Muscle of leg (tissue), 16 donors: ENCODE results near the gene CYB561. TPM values are rescaled to one million over a fixed set of nuclear protein-coding genes. Genes with fewer than 3 reads are reported as not detected.
A peak's percentile ranks its signal among the peaks of the same experiment; 100 is the strongest.

ENCODE experiments used
- DNase-seq: peaks from one replicate; pipeline ENCODE4 v3.0.0; 2013
- H3K27ac ChIP-seq: one replicate; pipeline ENCODE4 v1.5.1; 2013; ENCODE audit warnings: mild to moderate bottlenecking, low read length, control low read depth
- H3K27me3 ChIP-seq: one replicate; pipeline ENCODE4 v1.6.1; 2013; ENCODE audit warnings: low read length; ENCODE audit not compliant: control insufficient read depth, insufficient read depth
- H3K36me3 ChIP-seq: one replicate; pipeline ENCODE4 v1.6.1; 2013; ENCODE audit warnings: low read length; ENCODE audit not compliant: control insufficient read depth, insufficient read depth
- H3K4me1 ChIP-seq: one replicate; pipeline ENCODE4 v1.6.1; 2013; ENCODE audit warnings: low read length; ENCODE audit not compliant: control insufficient read depth, insufficient read depth
- H3K4me3 ChIP-seq: one replicate; pipeline ENCODE4 v1.5.1; 2013; ENCODE audit warnings: low read length, control low read depth
- H3K9me3 ChIP-seq: replicated peaks from 2 replicates; pipeline ENCODE4 v1.6.1; 2013; ENCODE audit warnings: low read depth, low read length; ENCODE audit not compliant: control insufficient read depth
- WGBS: methylation state at CpG from one replicate; pipeline ENCODE4 v1.1.5; 2013; ENCODE audit warnings: missing lambda C conversion rate; ENCODE audit not compliant: insufficient coverage; 5-methylcytosine and 5-hydroxymethylcytosine counted together
- long read RNA-seq, 11 donors: transcript quantifications; one replicate each; lab custom pipeline, GENCODE V29; 2026
- polyA plus RNA-seq, 8 donors: library from polyadenylated mRNA; unstranded; fragments of 120-200 nt; gene quantifications; one replicate each; pipeline versions ENCODE4 v1.2.1 to v1.2.3, GENCODE V29; 2013; ENCODE audit warnings: inconsistent platforms in 1 of 8, low replicate concordance in 1 of 8; ENCODE audit not compliant: insufficient read length in 8 of 8, insufficient read depth in 1 of 8
- total RNA-seq: library from RNA; stranded (reverse); fragments of 120-200 nt; gene quantifications from one replicate; pipeline ENCODE4 v1.2.4, GENCODE V29; 2013

Gene CYB561
- 5.2 TPM for total RNA-seq
- polyA plus RNA-seq, result 1 to 10 TPM; 3.5 to 8.5 (median 4.9) TPM
- long read RNA-seq, donor 1, result 0 reads
- long read RNA-seq, donor 2, result 0 reads
- long read RNA-seq, donor 3, partial matches to known transcripts, result 0 of 2 reads
- long read RNA-seq, donor 3, other reads (novel, unspliced or antisense), result 0 of 2 reads
- long read RNA-seq, donor 4, result 0 reads
- long read RNA-seq, donor 5, partial matches to known transcripts, result 0 of 4 reads
- long read RNA-seq, donor 5, other reads (novel, unspliced or antisense), result 0 of 4 reads
- long read RNA-seq, donor 6, partial matches to known transcripts, result 0 of 3 reads
- long read RNA-seq, donor 6, other reads (novel, unspliced or antisense), result 0 of 3 reads
- long read RNA-seq, donor 7, partial matches to known transcripts, result 0 of 2 reads
- long read RNA-seq, donor 7, other reads (novel, unspliced or antisense), result 0 of 2 reads
- long read RNA-seq, donor 8, result 0 reads
- long read RNA-seq, donor 9, partial matches to known transcripts, result 0 of 1 reads
- long read RNA-seq, donor 9, other reads (novel, unspliced or antisense), result 0 of 1 reads
- long read RNA-seq, donor 10, result 0 reads
- long read RNA-seq, donor 11, partial matches to known transcripts, result 0 of 1 reads
- long read RNA-seq, donor 11, other reads (novel, unspliced or antisense), result 0 of 1 reads

GRCh38 chr17:63445954-63446752 lies at the start of gene CYB561:
TSS of gene CYB561 (minus strand) at chr17:63446306. CDS start at chr17:63437547, 8,759 bp downstream.
- peak; percentile 75 for DNase-seq
- peak within 1 kb of the TSS; percentile 63 for H3K4me3 ChIP-seq
- H3K4me1 ChIP-seq, result peaks cover 25% of the 10 kb centered on the region
- H3K36me3 ChIP-seq, result no peaks in the 10 kb centered on the region
- peak within 1 kb of the TSS; percentile 85 for H3K27ac ChIP-seq
- H3K27me3 ChIP-seq, result peaks cover 13% of the 10 kb centered on the region
- H3K9me3 ChIP-seq, result no peaks in the 10 kb centered on the region
- WGBS, result under 1% methylated on average over 99 of the region's 99 CpGs

GRCh38 chr17:63495491-63495890 lies 49.4 kb upstream of the CYB561 start:
- Histone ChIP-seq H3K27me3 (peaks cover 7% of the 10 kb centered on the region), H3K36me3 (no peaks in the 10 kb centered on the region), H3K4me1 (peaks cover 10% of the 10 kb centered on the region), H3K4me3 (no peak overlapping the region), H3K9me3 (no peaks in the 10 kb centered on the region), H3K27ac (no peak overlapping the region)
- 57% methylated on average over 6 of the region's 6 CpGs for WGBS
- peak; percentile 38 for DNase-seq

GRCh38 chr17:63494300-63494928 lies 48.3 kb upstream of the CYB561 start:
- no peak for DNase-seq
- Histone ChIP-seq H3K36me3 (no peaks in the 10 kb centered on the region), H3K4me1 (peaks cover 10% of the 10 kb centered on the region), H3K27me3 (peaks cover 3% of the 10 kb centered on the region), H3K27ac (no peak overlapping the region), H3K9me3 (no peaks in the 10 kb centered on the region), H3K4me3 (no peak overlapping the region)
- 66% methylated on average over 3 of the region's 12 CpGs for WGBS

- WGBS, result 90% methylated on average over 8 of the region's 9 CpGs
- H3K27ac ChIP-seq, result no peak overlapping the region
- DNase-seq, result no peak
- peaks cover 10% of the 10 kb centered on the region for H3K4me1 ChIP-seq
- H3K36me3 ChIP-seq, result no peaks in the 10 kb centered on the region
- H3K27me3 ChIP-seq, result peaks cover 3% of the 10 kb centered on the region
- H3K4me3 ChIP-seq, result no peak overlapping the region
- no peaks in the 10 kb centered on the region for H3K9me3 ChIP-seq
Observed at GRCh38 chr17:63493411-63493810, 47.3 kb upstream of the CYB561 start.

- Histone ChIP-seq H3K9me3 (no peaks in the 10 kb centered on the region), H3K27me3 (peaks cover 3% of the 10 kb centered on the region), H3K36me3 (no peaks in the 10 kb centered on the region), H3K4me3 (no peak overlapping the region), H3K27ac (no peak overlapping the region), H3K4me1 (peaks cover 10% of the 10 kb centered on the region)
- 87% methylated on average over 6 of the region's 6 CpGs for WGBS
- DNase-seq, result no peak
Observed at GRCh38 chr17:63492940-63493339, 46.8 kb upstream of the CYB561 start.

GRCh38 chr17:63491977-63492618 lies 46.0 kb upstream of the CYB561 start:
- DNase-seq, result no peak
- no peak overlapping the region for H3K27ac ChIP-seq
- 56% methylated on average over 4 of the region's 10 CpGs for WGBS
- no peaks in the 10 kb centered on the region for H3K9me3 ChIP-seq
- H3K36me3 ChIP-seq, result no peaks in the 10 kb centered on the region
- peaks cover 10% of the 10 kb centered on the region for H3K4me1 ChIP-seq
- H3K27me3 ChIP-seq, result peaks cover 5% of the 10 kb centered on the region
- H3K4me3 ChIP-seq, result no peak overlapping the region

GRCh38 chr17:63491413-63491812 lies 45.3 kb upstream of the CYB561 start:
- H3K36me3 ChIP-seq, result no peaks in the 10 kb centered on the region

GRCh38 chr17:63490858-63491400 lies 44.8 kb upstream of the CYB561 start:
- H3K27me3 ChIP-seq, result peaks cover 5% of the 10 kb centered on the region
- 80% methylated on average over 22 of the region's 22 CpGs for WGBS
- H3K36me3 ChIP-seq, result no peaks in the 10 kb centered on the region
- H3K4me3 ChIP-seq, result no peak overlapping the region
- no peaks in the 10 kb centered on the region for H3K9me3 ChIP-seq
- DNase-seq, result no peak
- peaks cover 7% of the 10 kb centered on the region for H3K4me1 ChIP-seq
- no peak overlapping the region for H3K27ac ChIP-seq

More at GRCh38 chr17:63491413-63491812, 45.3 kb upstream of the CYB561 start:
- no peak for DNase-seq
- H3K4me1 ChIP-seq, result peaks cover 10% of the 10 kb centered on the region
- H3K27ac ChIP-seq, result no peak overlapping the region
- WGBS, result 78% methylated on average over 8 of the region's 8 CpGs
- H3K9me3 ChIP-seq, result no peaks in the 10 kb centered on the region
- H3K4me3 ChIP-seq, result no peak overlapping the region
- peaks cover 5% of the 10 kb centered on the region for H3K27me3 ChIP-seq

- DNase-seq, result no peak
- no peak overlapping the region for H3K4me3 ChIP-seq
- peaks cover 2% of the 10 kb centered on the region for H3K4me1 ChIP-seq
- no peak overlapping the region for H3K27ac ChIP-seq
- no peaks in the 10 kb centered on the region for H3K36me3 ChIP-seq
- H3K9me3 ChIP-seq, result no peaks in the 10 kb centered on the region
- 51% methylated on average over 5 of the region's 10 CpGs for WGBS
- peaks cover 5% of the 10 kb centered on the region for H3K27me3 ChIP-seq
Observed at GRCh38 chr17:63490329-63490728, 44.2 kb upstream of the CYB561 start.
